ENCODE measurements around the gene PDCD4. TPM values are rescaled to one million over a fixed set of nuclear protein-coding genes. Genes with fewer than 3 reads are reported as not detected.

PDCD4 gene
- total and polyA plus RNA-seq, 2 of the 13 experiments (the other 11 are each of a cell fraction or from before 2014, with no cell fraction given): 22.8 to 56.2 TPM

- no peaks in the 10 kb centered on the region for H3K36me3 ChIP-seq (replicated peaks in 1 of 2; ENCODE audit: control insufficient read depth in 1 of 2, insufficient read depth in 2 of 2, low read length in 2 of 2)
- no peak overlapping the region for H3K4me3 ChIP-seq (replicated peaks in 1 of 3; ENCODE audit: insufficient read depth in 1 of 3, low read depth in 2 of 3, low read length in 3 of 3)
- no peaks in the 10 kb centered on the region for H3K79me2 ChIP-seq (ENCODE audit: insufficient read depth, low read length)
- no peaks in the 10 kb centered on the region for H3K9me3 ChIP-seq (ENCODE audit: low read length)
- no TSS peak for BruUV-seq (replicated peaks)
- H3K4me1 ChIP-seq (ENCODE audit: insufficient read depth, low read length): peaks cover 98% of the 10 kb centered on the region
- ChIA-PET POLR2A (interaction anchor here (1.2 to 2.0 kb wide), 3 partner anchors 9 to 34 kb away, joined by 3 to 9 read pairs (median 7); partner anchors contain the start of gene PDCD4), CTCF (ENCODE audit: low intra/inter-chr PET ratio, low total read pairs) (no interaction called here)
- in situ Hi-C loops (cut with HindIII; ENCODE audit: extremely low pct_ligation_motif_present, low pct_unique_long_range_greater_than_20kb): no loop called here
- DNase-seq (ENCODE audit: low spot score) (peak; percentile 68), ATAC-seq (peak; percentile 23; the same call in 2 of the 3 replicates), FAIRE-seq (peak; percentile 59)
- WGBS (ENCODE audit: low lambda C conversion rate): 86% methylated on average over 2 of the region's 2 CpGs
- H2AFZ ChIP-seq (ENCODE audit: low read length): peak overlapping the region; percentile 46
- peak overlapping the region; percentile 38 for H3K4me2 ChIP-seq (ENCODE audit: low read depth, low read length)
- H3K9ac ChIP-seq (ENCODE audit: insufficient read depth, low read depth, low read length): peak overlapping the region; percentile 31; the same call in 1 of the 2 replicates
- intact Hi-C loops (cut with micrococcal nuclease; ENCODE audit: unreplicated experiment): no loop called here
- H4K20me1 ChIP-seq (ENCODE audit: insufficient read depth, low read length): no peaks in the 10 kb centered on the region
- no peaks in the 10 kb centered on the region for H3K27me3 ChIP-seq (ENCODE audit: control insufficient read depth in 1 of 2, insufficient read depth in 2 of 2, low read length in 2 of 2)
- H3K27ac ChIP-seq (ENCODE audit: extremely low read length, insufficient read depth, low read length): peak overlapping the region; percentile 64
- TF ChIP-seq PPARG (CRISPR knock-in tag; conservative IDR thresholded peaks at IDR 0.05) (peak; percentile 24; the same call in 1 of the 2 replicates), POGZ (CRISPR knock-in tag; IDR thresholded peaks at IDR 0.05) (no peak), MED1 (CRISPR knock-in tag; IDR thresholded peaks at IDR 0.05) (peak; percentile 67), GATAD2A (CRISPR knock-in tag; IDR thresholded peaks at IDR 0.05) (peak; percentile 59; the same call in 1 of the 2 replicates), ZNF20 (CRISPR knock-in tag; IDR thresholded peaks at IDR 0.05) (0 out of 2 replicates have a peak, but pooled peaks have one; percentile 57), ZNF383 (CRISPR knock-in tag; IDR thresholded peaks at IDR 0.05; ENCODE audit: borderline replicate concordance) (no peak), SOX13 (IDR thresholded peaks at IDR 0.05) (no peak), SOX13 (CRISPR knock-in tag; conservative IDR thresholded peaks at IDR 0.05 in 1 of 2, IDR thresholded peaks at IDR 0.05 in 1 of 2) (peak in 1 of 2 experiments; percentile 59; a peak in 1 of 4 replicates), KLF15 (CRISPR knock-in tag; IDR thresholded peaks at IDR 0.05; ENCODE audit: borderline replicate concordance) (no peak), DPF2 (CRISPR knock-in tag; IDR thresholded peaks at IDR 0.05; ENCODE audit: borderline replicate concordance, low read depth) (0 out of 2 replicates have a peak, but pooled peaks have one; percentile 22), SAP130 (CRISPR knock-in tag; IDR thresholded peaks at IDR 0.05; ENCODE audit: low read depth) (peak; percentile 66), RXRB (CRISPR knock-in tag; IDR thresholded peaks at IDR 0.05; ENCODE audit: borderline replicate concordance) (peak; percentile 53; the same call in 1 of the 2 replicates), PHF21A (CRISPR knock-in tag; IDR thresholded peaks at IDR 0.05) (peak; percentile 11; the same call in 1 of the 2 replicates), TCF7 (IDR thresholded peaks at IDR 0.05; ENCODE audit: low read depth) (no peak), ZNF30 (CRISPR knock-in tag; IDR thresholded peaks at IDR 0.05) (no peak), DRAP1 (CRISPR knock-in tag; IDR thresholded peaks at IDR 0.05) (0 out of 2 replicates have a peak, but pooled peaks have one; percentile 27), ZNF792 (CRISPR knock-in tag; IDR thresholded peaks at IDR 0.05) (peak; percentile 60; the same call in 1 of the 2 replicates)
- TF ChIP-seq, protein P1, sequence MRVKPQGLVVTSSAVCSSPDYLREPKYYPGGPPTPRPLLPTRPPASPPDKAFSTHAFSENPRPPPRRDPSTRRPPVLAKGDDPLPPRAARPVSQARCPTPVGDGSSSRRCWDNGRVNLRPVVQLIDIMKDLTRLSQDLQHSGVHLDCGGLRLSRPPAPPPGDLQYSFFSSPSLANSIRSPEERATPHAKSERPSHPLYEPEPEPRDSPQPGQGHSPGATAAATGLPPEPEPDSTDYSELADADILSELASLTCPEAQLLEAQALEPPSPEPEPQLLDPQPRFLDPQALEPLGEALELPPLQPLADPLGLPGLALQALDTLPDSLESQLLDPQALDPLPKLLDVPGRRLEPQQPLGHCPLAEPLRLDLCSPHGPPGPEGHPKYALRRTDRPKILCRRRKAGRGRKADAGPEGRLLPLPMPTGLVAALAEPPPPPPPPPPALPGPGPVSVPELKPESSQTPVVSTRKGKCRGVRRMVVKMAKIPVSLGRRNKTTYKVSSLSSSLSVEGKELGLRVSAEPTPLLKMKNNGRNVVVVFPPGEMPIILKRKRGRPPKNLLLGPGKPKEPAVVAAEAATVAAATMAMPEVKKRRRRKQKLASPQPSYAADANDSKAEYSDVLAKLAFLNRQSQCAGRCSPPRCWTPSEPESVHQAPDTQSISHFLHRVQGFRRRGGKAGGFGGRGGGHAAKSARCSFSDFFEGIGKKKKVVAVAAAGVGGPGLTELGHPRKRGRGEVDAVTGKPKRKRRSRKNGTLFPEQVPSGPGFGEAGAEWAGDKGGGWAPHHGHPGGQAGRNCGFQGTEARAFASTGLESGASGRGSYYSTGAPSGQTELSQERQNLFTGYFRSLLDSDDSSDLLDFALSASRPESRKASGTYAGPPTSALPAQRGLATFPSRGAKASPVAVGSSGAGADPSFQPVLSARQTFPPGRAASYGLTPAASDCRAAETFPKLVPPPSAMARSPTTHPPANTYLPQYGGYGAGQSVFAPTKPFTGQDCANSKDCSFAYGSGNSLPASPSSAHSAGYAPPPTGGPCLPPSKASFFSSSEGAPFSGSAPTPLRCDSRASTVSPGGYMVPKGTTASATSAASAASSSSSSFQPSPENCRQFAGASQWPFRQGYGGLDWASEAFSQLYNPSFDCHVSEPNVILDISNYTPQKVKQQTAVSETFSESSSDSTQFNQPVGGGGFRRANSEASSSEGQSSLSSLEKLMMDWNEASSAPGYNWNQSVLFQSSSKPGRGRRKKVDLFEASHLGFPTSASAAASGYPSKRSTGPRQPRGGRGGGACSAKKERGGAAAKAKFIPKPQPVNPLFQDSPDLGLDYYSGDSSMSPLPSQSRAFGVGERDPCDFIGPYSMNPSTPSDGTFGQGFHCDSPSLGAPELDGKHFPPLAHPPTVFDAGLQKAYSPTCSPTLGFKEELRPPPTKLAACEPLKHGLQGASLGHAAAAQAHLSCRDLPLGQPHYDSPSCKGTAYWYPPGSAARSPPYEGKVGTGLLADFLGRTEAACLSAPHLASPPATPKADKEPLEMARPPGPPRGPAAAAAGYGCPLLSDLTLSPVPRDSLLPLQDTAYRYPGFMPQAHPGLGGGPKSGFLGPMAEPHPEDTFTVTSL (CRISPR knock-in tag; IDR thresholded peaks at IDR 0.05; ENCODE audit: borderline replicate concordance): peak; percentile 58; the same call in 1 of the 2 replicates
- TF ChIP-seq, protein P2, sequence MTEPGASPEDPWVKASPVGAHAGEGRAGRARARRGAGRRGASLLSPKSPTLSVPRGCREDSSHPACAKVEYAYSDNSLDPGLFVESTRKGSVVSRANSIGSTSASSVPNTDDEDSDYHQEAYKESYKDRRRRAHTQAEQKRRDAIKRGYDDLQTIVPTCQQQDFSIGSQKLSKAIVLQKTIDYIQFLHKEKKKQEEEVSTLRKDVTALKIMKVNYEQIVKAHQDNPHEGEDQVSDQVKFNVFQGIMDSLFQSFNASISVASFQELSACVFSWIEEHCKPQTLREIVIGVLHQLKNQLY (CRISPR knock-in tag; IDR thresholded peaks at IDR 0.05): peak; percentile 37; the same call in 1 of the 2 replicates
Measured at GRCh38 chr10:110837418-110838171, 34.1 kb upstream of the PDCD4 start.
